Left ventricle myocardium inferior (tissue), 1 donor: ENCODE measurements around the gene ACOT13. TPM values are rescaled to one million over a fixed set of nuclear protein-coding genes. Genes with fewer than 3 reads are reported as not detected.
"Not testable (repeated sequence)": the region's sequence is repeated elsewhere in the genome, so short reads cannot be mapped to it uniquely, and the experiment has no call there.

Experiments used
- DNase-seq: peaks from one replicate; pipeline ENCODE4 v3.0.0-alpha.2; 2020
- H3K27ac ChIP-seq: fragments of 200-600 bp; replicated peaks from 2 replicates; pipeline ENCODE4 v1.8.0; 2021
- H3K27me3 ChIP-seq: fragments of 200-600 bp; 2 replicates; pipeline ENCODE4 v1.8.0; 2021; ENCODE audit warnings: low read depth
- H3K36me3 ChIP-seq: fragments of 200-600 bp; 2 replicates; pipeline ENCODE4 v1.8.0; 2021
- H3K4me1 ChIP-seq: fragments of 200-600 bp; 2 replicates; pipeline ENCODE4 v1.8.0; 2021
- H3K4me3 ChIP-seq: fragments of 200-600 bp; 2 replicates; pipeline ENCODE4 v1.8.0; 2021; ENCODE audit warnings: mild to moderate bottlenecking, moderate library complexity
- H3K9me3 ChIP-seq: fragments of 200-600 bp; replicated peaks from 2 replicates; pipeline ENCODE4 v1.8.0; 2021
- CTCF ChIP-seq: fragments of 200-600 bp; IDR thresholded peaks from 2 replicates; pipeline ENCODE4 v1.8.0; 2021; ENCODE audit warnings: antibody characterized with exemption, mild to moderate bottlenecking, borderline replicate concordance
- intact Hi-C: fragments of 100-400 bp; cut with micrococcal nuclease; formaldehyde crosslinking; loops from one replicate; pipeline ENCODE4 v1.11.0; 2022
- total RNA-seq: library from RNA; stranded (reverse); fragmentation: NEBNext Ultra II Directional; extraction: Animal tissue kit (Norgen Biotek cat#: 25700); gene quantifications from one replicate; pipeline ENCODE4 v1.2.1, GENCODE V29; 2021
- donor health status: DM: no; HTN: yes; CAD: no; lungs with severe emphysema.

ACOT13 gene
- total RNA-seq, 1 donor from 2014 or later, result 59.2 TPM

- TF ChIP-seq CTCF, result no peak
- Histone ChIP-seq H3K4me3 (no peak overlapping the region), H3K9me3 (no peaks in the 10 kb centered on the region), H3K36me3 (peaks cover 100% of the 10 kb centered on the region), H3K4me1 (peaks cover 38% of the 10 kb centered on the region), H3K27me3 (no peaks in the 10 kb centered on the region), H3K27ac (no peak overlapping the region)
- intact Hi-C loops, result no loop called here
- DNase-seq, result no peak
Measured at GRCh38 chr6:24708612-24709011, 41.7 kb downstream of the ACOT13 start.

- Histone ChIP-seq H3K9me3 (no peaks in the 10 kb centered on the region), H3K27me3 (no peaks in the 10 kb centered on the region), H3K4me1 (peaks cover 44% of the 10 kb centered on the region), H3K4me3 (no peak overlapping the region), H3K36me3 (peaks cover 100% of the 10 kb centered on the region), H3K27ac (no peak overlapping the region)
- no peak for TF ChIP-seq CTCF
- intact Hi-C loops, result no loop called here
- DNase-seq, result no peak
Measured at GRCh38 chr6:24709014-24709711, 42.3 kb downstream of the ACOT13 start.

GRCh38 chr6:24710519-24711303 lies 43.8 kb downstream of the ACOT13 start:
- Histone ChIP-seq H3K4me1 (peaks cover 59% of the 10 kb centered on the region), H3K27ac (no peak overlapping the region), H3K4me3 (no peak overlapping the region), H3K27me3 (no peaks in the 10 kb centered on the region), H3K9me3 (no peaks in the 10 kb centered on the region), H3K36me3 (peaks cover 100% of the 10 kb centered on the region)
- intact Hi-C loops, result no loop called here
- no peak for DNase-seq
- TF ChIP-seq CTCF, result no peak

DNA sequence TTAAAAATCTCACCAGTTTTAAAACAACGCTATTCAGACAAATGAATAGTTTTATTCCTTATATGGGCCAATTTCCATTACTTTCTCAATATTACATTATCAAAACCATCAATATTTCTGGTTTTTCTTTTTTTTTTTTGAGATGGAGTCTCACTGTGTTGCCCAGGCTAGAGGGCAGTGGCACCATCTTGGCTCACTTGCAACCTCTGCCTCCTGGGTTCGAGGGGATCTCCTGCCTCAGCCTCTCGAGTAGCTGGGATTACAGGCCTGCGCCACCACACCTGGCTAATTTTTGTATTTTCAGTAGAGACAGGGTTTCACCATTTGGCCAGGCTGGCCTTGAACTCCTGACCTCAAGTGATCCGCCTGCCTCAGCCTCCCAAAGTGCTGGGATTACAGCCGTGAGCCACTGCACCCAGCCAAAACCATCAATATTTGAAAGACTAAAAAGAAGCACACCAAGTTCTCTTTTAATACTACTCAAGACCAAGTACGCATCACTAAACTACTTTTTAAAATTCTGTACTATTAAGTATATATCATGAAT lies 49.8 kb downstream of the ACOT13 start:
- intact Hi-C loops, DNase-seq, H3K27me3 ChIP-seq, H3K27ac ChIP-seq, H3K9me3 ChIP-seq: not testable (repeated sequence)
- peaks cover 93% of the 10 kb centered on the region for H3K4me1 ChIP-seq
- peaks cover 54% of the 10 kb centered on the region for H3K36me3 ChIP-seq
- H3K4me3 ChIP-seq, result peak overlapping the region; percentile 90

DNA sequence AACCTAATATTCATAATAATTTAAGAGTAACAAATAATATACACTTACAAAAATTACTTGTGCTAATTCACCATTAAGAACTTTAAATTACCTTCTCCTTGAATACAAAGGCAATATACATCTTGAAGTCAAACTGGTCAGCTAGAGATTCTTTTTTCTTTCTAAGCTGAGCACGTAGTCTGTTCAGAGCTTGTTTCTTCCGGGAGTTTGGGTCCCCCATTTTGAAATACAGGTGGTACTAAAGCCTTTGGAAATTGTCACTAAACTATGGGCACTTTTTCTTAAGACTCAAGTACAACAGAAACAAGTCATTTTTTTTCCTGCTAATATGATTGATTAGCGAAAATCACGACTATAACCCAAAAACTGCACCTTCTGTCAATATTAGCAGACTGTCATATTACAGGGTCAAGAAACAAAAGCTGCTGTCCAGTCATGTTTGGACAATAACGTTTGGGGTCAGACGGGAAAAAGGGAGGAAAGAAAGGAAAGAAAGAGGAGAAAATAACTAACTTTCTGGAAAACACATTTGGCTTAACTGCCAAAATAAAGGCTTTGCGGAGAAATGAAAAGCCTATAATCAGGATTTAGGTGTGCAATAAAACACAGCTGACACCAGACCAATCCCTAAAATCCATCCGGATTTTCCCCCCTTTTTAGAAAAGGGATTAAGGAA lies 51.7 kb downstream of the ACOT13 start:
- peak overlapping the region; percentile 90 for H3K4me3 ChIP-seq
- peaks cover 80% of the 10 kb centered on the region for H3K4me1 ChIP-seq
- DNase-seq, result no peak
- no peak for TF ChIP-seq CTCF
- intact Hi-C loops, result no loop called here
- H3K9me3 ChIP-seq, result no peaks in the 10 kb centered on the region
- H3K27ac ChIP-seq, result peak overlapping the region; percentile 100
- no peaks in the 10 kb centered on the region for H3K27me3 ChIP-seq
- peaks cover 35% of the 10 kb centered on the region for H3K36me3 ChIP-seq
